ENCODE measurements around the gene SLC9A5.
A peak's percentile ranks its signal among the peaks of the same experiment; 100 is the strongest.

SLC9A5 gene

DNA sequence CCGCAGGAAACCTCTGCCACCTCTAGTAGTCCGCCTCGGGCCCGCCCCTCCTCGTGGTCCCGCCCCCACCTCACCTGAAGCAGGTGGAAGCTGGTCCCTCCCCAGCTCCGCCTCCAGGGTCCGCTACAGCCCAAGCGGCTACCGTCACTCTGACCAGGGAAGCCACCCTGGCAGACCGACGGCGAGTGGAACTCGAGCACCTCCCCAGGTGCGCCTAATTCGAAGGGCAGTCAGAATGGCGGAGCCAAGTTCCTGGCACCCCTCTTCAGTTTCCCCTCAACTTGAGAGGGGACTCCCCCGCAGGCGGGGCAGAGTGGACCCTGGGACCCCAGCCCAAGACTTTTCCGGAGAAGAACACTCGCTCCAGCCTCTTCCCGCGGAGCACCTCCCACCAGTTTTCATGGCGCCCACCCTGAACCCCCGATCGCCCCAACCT lies 2.0 kb upstream of the SLC9A5 start:
- TF ChIP-seq, protein P1, sequence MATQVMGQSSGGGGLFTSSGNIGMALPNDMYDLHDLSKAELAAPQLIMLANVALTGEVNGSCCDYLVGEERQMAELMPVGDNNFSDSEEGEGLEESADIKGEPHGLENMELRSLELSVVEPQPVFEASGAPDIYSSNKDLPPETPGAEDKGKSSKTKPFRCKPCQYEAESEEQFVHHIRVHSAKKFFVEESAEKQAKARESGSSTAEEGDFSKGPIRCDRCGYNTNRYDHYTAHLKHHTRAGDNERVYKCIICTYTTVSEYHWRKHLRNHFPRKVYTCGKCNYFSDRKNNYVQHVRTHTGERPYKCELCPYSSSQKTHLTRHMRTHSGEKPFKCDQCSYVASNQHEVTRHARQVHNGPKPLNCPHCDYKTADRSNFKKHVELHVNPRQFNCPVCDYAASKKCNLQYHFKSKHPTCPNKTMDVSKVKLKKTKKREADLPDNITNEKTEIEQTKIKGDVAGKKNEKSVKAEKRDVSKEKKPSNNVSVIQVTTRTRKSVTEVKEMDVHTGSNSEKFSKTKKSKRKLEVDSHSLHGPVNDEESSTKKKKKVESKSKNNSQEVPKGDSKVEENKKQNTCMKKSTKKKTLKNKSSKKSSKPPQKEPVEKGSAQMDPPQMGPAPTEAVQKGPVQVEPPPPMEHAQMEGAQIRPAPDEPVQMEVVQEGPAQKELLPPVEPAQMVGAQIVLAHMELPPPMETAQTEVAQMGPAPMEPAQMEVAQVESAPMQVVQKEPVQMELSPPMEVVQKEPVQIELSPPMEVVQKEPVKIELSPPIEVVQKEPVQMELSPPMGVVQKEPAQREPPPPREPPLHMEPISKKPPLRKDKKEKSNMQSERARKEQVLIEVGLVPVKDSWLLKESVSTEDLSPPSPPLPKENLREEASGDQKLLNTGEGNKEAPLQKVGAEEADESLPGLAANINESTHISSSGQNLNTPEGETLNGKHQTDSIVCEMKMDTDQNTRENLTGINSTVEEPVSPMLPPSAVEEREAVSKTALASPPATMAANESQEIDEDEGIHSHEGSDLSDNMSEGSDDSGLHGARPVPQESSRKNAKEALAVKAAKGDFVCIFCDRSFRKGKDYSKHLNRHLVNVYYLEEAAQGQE (IDR thresholded peaks at IDR 0.05; ENCODE audit: insufficient replicate concordance, low read depth) = no peak
- TF ChIP-seq, protein P2, sequence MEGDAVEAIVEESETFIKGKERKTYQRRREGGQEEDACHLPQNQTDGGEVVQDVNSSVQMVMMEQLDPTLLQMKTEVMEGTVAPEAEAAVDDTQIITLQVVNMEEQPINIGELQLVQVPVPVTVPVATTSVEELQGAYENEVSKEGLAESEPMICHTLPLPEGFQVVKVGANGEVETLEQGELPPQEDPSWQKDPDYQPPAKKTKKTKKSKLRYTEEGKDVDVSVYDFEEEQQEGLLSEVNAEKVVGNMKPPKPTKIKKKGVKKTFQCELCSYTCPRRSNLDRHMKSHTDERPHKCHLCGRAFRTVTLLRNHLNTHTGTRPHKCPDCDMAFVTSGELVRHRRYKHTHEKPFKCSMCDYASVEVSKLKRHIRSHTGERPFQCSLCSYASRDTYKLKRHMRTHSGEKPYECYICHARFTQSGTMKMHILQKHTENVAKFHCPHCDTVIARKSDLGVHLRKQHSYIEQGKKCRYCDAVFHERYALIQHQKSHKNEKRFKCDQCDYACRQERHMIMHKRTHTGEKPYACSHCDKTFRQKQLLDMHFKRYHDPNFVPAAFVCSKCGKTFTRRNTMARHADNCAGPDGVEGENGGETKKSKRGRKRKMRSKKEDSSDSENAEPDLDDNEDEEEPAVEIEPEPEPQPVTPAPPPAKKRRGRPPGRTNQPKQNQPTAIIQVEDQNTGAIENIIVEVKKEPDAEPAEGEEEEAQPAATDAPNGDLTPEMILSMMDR (IDR thresholded peaks at IDR 0.05; ENCODE audit: insufficient read depth, low read length) = no peak
- TF ChIP-seq POLR2AphosphoS5 (IDR thresholded peaks at IDR 0.05; ENCODE audit: low read depth) (no peak), SPI1 (IDR thresholded peaks at IDR 0.05; ENCODE audit: borderline replicate concordance, low read depth) (no peak), GABPA (IDR thresholded peaks at IDR 0.05; ENCODE audit: low read depth) (no peak)
- H3K4me3 ChIP-seq (replicated peaks; ENCODE audit: insufficient read depth, low read length) = peak overlapping the region; percentile 73
- H3K27ac ChIP-seq (replicated peaks) = peak overlapping the region; percentile 17; the same call in 1 of the 2 replicates
- peak in 1 of 2 experiments; percentile 29 for DNase-seq (ENCODE audit: low read depth in 1 of 2, low spot score in 1 of 2)
- H3K27me3 ChIP-seq (ENCODE audit: insufficient read depth, poor library complexity, severe bottlenecking) = peaks cover 21% of the 10 kb centered on the region

DNA sequence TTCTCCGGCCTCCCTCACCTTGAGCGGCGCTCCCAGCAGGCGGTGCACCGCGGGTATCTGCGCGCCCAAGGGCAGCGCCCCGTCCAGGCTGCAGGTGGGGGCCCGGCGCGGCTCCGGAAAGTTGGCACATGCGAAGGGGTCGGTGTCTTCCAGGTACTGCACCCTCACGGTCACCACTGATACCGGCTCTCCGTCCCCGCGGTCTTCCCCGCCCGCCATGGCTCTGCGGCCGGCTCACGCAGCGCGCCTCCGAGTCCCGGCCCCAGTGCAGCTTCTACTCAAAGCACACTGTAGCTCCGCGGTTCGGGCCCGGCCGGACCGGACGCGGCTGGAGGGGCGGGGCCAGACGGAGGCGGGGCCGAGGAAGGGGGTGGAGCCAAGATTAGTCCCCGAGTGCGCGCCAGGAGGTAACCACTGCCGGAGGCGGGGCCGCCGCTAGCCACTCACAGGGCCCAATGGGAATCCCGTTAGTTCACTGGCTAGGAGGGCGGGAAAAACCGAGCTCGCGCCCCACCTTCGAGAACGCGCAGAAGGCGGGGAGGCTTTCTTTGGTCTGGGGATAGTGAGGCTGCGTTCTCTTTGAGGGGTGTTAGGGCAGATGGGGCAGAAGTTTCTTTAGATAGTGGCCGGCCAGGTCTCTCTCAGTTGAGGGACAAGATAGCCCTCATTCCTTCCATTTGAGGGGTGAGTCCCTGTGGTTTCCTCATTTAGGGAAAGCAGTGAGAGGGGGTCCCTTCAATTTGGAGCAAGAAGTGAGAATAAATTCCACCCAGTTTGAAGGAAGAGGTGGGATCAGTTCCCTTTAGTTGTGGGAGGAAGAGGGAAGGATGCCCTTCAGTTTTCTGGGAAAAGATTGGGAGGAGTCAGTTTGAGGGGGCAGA lies 1.3 kb upstream of the SLC9A5 start, which contains the start of gene FHOD1:
TSS of gene FHOD1 (minus strand) at position 290 of the 881 bp plus-strand sequence. CDS start at position 219, 71 bp downstream.
- TF ChIP-seq SPI1 (IDR thresholded peaks at IDR 0.05; ENCODE audit: borderline replicate concordance, low read depth) (no peak), GABPA (IDR thresholded peaks at IDR 0.05; ENCODE audit: low read depth) (no peak), POLR2AphosphoS5 (IDR thresholded peaks at IDR 0.05; ENCODE audit: low read depth) (no peak)
- TF ChIP-seq, protein P2 (IDR thresholded peaks at IDR 0.05; ENCODE audit: insufficient read depth, low read length) = no peak
- TF ChIP-seq, protein P1 (IDR thresholded peaks at IDR 0.05; ENCODE audit: insufficient replicate concordance, low read depth) = no peak
- H3K4me3 ChIP-seq (replicated peaks; ENCODE audit: insufficient read depth, low read length) = peak within 1 kb of the TSS; percentile 73
- H3K27me3 ChIP-seq (ENCODE audit: insufficient read depth, poor library complexity, severe bottlenecking) = peaks cover 21% of the 10 kb centered on the region
- H3K27ac ChIP-seq (replicated peaks) = peak within 1 kb of the TSS; percentile 17; the same call in 1 of the 2 replicates
- peak; percentile 86 to 96 for DNase-seq (ENCODE audit: low read depth in 1 of 2, low spot score in 1 of 2)

GRCh38 chr16:67248073-67248400 lies 742 bp upstream of the SLC9A5 start:
- Histone ChIP-seq H3K27me3 (ENCODE audit: insufficient read depth, poor library complexity, severe bottlenecking) (peaks cover 21% of the 10 kb centered on the region), H3K4me3 (replicated peaks; ENCODE audit: insufficient read depth, low read length) (peak overlapping the region; percentile 43), H3K27ac (replicated peaks) (no peak overlapping the region)
- DNase-seq (ENCODE audit: low read depth in 1 of 2, low spot score in 1 of 2) = no peak
- TF ChIP-seq, protein P2 (IDR thresholded peaks at IDR 0.05; ENCODE audit: insufficient read depth, low read length) = no peak
- TF ChIP-seq, protein P1 (IDR thresholded peaks at IDR 0.05; ENCODE audit: insufficient replicate concordance, low read depth) = no peak

Data from HL-60 (cell line).